NCI-H2196 (cell line): ENCODE data around the gene DISC1.
"Not testable (repeated sequence)": the region's sequence is repeated elsewhere in the genome, so short reads cannot be mapped to it uniquely, and the experiment has no call there.

ENCODE experiments used
- DNase-seq: peaks from one replicate; lab custom pipeline; 2025; ENCODE audit not compliant: unreplicated experiment; lab: John Stamatoyannopoulos, UW

Gene DISC1

GRCh38 chr1:231872461-231872910 lies 245.9 kb downstream of the DISC1 start:
- DNase-seq: no peak

- DNase-seq: no peak
Observed at GRCh38 chr1:231878737-231879136, 252.1 kb downstream of the DISC1 start.

GRCh38 chr1:231879296-231879695 lies 252.7 kb downstream of the DISC1 start:
- no peak for DNase-seq

- DNase-seq: no peak
Observed at GRCh38 chr1:231882333-231882732, 255.7 kb downstream of the DISC1 start.

GRCh38 chr1:231882790-231883189 lies 256.2 kb downstream of the DISC1 start:
- no peak for DNase-seq

GRCh38 chr1:231883382-231883781 lies 256.8 kb downstream of the DISC1 start:
- DNase-seq: no peak

GRCh38 chr1:231885209-231885854 lies 258.7 kb downstream of the DISC1 start:
- no peak for DNase-seq

GRCh38 chr1:231887166-231887565 lies 260.6 kb downstream of the DISC1 start:
- DNase-seq: no peak

- no peak for DNase-seq
Observed at GRCh38 chr1:231887866-231888265, 261.3 kb downstream of the DISC1 start.

- no peak for DNase-seq
Observed at GRCh38 chr1:231890791-231891190, 264.2 kb downstream of the DISC1 start.

GRCh38 chr1:231893400-231894102 lies 267.0 kb downstream of the DISC1 start:
- DNase-seq: no peak

GRCh38 chr1:231896806-231897205 lies 270.2 kb downstream of the DISC1 start:
- no peak for DNase-seq

GRCh38 chr1:231899046-231899445 lies 272.5 kb downstream of the DISC1 start:
- DNase-seq: no peak

GRCh38 chr1:231899713-231900435 lies 273.3 kb downstream of the DISC1 start:
- DNase-seq: no peak

- DNase-seq: no peak
Observed at GRCh38 chr1:231903586-231904081, 277.0 kb downstream of the DISC1 start.

- not testable (repeated sequence) for DNase-seq
Observed at GRCh38 chr1:231907310-231907709, 280.7 kb downstream of the DISC1 start.

- no peak for DNase-seq
Observed at GRCh38 chr1:231913493-231913892, 286.9 kb downstream of the DISC1 start.

- DNase-seq: no peak
Observed at GRCh38 chr1:231918239-231919015, 291.8 kb downstream of the DISC1 start.

- no peak for DNase-seq
Observed at GRCh38 chr1:231919239-231919885, 292.8 kb downstream of the DISC1 start.

GRCh38 chr1:231919886-231920285 lies 293.3 kb downstream of the DISC1 start:
- DNase-seq: no peak
